NT2/D1 (cell line): ENCODE data around the gene UBXN10.
A peak's percentile ranks its signal among the peaks of the same experiment; 100 is the strongest.

ENCODE experiments used
- DNase-seq: peaks from one replicate; pipeline ENCODE4 v3.0.0-alpha.2; 2011; ENCODE audit warnings: low read depth, low spot score
- H3K27me3 ChIP-seq: 2 replicates; pipeline ENCODE4 v1.6.0; 2011; ENCODE audit warnings: mild to moderate bottlenecking; ENCODE audit not compliant: insufficient read length, insufficient read depth
- H3K36me3 ChIP-seq: 2 replicates; pipeline ENCODE4 v1.6.1; 2011; ENCODE audit warnings: mild to moderate bottlenecking, low read length, mixed read lengths; ENCODE audit not compliant: insufficient read depth, insufficient read length
- H3K4me1 ChIP-seq: 2 replicates; pipeline ENCODE4 v1.5.1; 2011; ENCODE audit not compliant: insufficient read depth, insufficient read length
- H3K4me3 ChIP-seq: 2 replicates; pipeline ENCODE4 v1.5.1; 2011; ENCODE audit warnings: low read depth; ENCODE audit not compliant: insufficient read length
- H3K9ac ChIP-seq: 2 replicates; pipeline ENCODE4 v1.6.0; 2011; ENCODE audit warnings: low read depth; ENCODE audit not compliant: insufficient read length
- H3K9me3 ChIP-seq: 2 replicates; pipeline ENCODE4 v1.5.1; 2011; ENCODE audit warnings: mild to moderate bottlenecking, low read length; ENCODE audit not compliant: insufficient read depth
- SUZ12 ChIP-seq: IDR thresholded peaks from 2 replicates; pipeline ENCODE4 v1.6.1; 2011; ENCODE audit not compliant: insufficient read length, insufficient read depth; ENCODE audit errors: extremely low read depth
- YY1 ChIP-seq: IDR thresholded peaks from 2 replicates; pipeline ENCODE4 v1.6.1; 2011; ENCODE audit not compliant: insufficient read length, insufficient read depth
- ZNF274 ChIP-seq: IDR thresholded peaks from 2 replicates; pipeline ENCODE4 v1.6.1; 2011; ENCODE audit warnings: mild to moderate bottlenecking, low read depth, low read length

The UBXN10 gene

DNA sequence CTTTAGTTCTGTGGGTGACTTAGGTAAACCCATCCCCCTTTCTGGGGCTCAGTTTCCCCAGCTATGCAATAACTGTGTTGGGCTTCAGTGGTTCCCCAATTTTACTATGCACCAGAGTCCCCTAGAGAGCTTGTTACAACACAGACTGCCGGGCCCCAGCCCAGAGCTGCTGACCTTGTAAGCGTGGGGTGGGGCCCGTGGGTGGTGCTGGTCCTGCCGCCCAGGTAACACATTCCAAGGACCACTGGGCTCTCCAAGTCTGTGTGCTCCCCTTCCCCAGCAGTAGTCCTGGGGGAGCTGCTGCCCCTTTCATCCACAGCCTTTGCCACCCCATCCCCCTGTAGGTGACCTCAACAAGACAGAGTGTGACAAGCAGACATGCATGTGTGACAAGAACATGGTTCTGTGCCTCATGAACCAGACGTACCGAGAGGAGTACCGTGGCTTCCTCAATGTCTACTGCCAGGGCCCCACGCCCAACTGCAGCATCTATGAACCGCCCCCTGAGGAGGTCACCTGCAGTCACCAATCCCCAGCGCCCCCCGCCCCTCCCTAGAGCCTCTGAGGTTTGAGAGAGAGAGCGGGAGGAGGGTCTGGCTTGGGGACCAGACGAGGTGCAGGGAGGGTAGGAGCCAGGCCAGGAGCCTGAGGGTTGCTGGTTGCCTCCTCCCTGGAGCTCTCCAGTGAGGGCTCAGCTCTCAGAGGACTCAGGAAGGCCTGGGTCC lies 37.9 kb upstream of the UBXN10 start:
- no peak for DNase-seq
- H3K27me3 ChIP-seq = no peaks in the 10 kb centered on the region
- TF ChIP-seq ZNF274 (no peak), SUZ12 (no peak), YY1 (no peak)
- no peaks in the 10 kb centered on the region for H3K9me3 ChIP-seq
- no peak overlapping the region for H3K9ac ChIP-seq
- peaks cover 4% of the 10 kb centered on the region for H3K4me1 ChIP-seq
- no peaks in the 10 kb centered on the region for H3K36me3 ChIP-seq
- H3K4me3 ChIP-seq = no peak overlapping the region

DNA sequence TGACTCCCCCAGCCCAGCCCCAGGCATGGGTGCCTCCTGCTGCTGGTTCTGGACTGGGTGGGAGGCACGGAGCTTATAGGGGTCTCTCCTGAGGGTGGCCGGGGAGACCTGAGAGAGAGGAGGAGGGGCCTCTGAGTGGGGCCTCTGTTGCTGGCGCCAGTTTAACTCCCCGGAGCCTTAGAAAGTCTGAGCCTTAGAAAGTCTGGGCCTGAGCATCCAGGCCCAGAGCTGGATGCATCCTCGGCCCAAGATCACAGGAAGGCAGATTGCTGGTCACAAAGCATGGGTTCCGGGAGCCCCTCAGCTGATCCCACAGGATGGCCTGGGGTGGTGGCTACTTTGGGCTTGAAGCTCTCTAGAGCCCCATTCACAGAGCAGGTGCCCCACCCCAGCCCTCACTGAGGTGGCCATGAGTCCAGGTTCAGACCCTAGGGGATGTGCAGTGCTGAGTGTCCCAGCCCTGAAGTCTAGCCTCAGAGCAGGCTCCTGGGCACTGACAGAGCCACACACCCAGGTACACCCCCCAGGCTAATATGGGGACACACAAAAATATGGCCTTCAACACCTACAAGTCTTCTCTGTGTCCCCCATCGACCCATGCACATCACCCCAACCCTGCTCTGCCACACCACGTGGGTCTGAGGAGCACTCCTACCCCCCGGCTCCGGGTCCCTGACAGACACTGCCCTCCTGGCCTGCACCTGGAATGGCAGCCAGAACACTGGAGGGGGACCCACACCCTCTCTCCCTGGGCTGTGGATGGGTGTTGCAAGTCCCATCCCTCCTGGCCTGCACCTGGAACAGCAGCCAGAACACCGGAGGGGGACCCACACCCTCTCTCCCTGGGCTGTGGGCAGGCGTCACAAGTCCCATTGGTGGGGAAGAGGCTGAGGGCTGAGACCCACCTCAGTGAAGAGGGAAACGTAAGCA lies 37.1 kb upstream of the UBXN10 start:
- Histone ChIP-seq H3K4me3 (no peak overlapping the region), H3K4me1 (peaks cover 4% of the 10 kb centered on the region), H3K9ac (no peak overlapping the region), H3K9me3 (no peaks in the 10 kb centered on the region), H3K27me3 (no peaks in the 10 kb centered on the region), H3K36me3 (no peaks in the 10 kb centered on the region)
- no peak for DNase-seq
- TF ChIP-seq YY1 = no peak
- TF ChIP-seq SUZ12 = no peak
- no peak for TF ChIP-seq ZNF274

DNA sequence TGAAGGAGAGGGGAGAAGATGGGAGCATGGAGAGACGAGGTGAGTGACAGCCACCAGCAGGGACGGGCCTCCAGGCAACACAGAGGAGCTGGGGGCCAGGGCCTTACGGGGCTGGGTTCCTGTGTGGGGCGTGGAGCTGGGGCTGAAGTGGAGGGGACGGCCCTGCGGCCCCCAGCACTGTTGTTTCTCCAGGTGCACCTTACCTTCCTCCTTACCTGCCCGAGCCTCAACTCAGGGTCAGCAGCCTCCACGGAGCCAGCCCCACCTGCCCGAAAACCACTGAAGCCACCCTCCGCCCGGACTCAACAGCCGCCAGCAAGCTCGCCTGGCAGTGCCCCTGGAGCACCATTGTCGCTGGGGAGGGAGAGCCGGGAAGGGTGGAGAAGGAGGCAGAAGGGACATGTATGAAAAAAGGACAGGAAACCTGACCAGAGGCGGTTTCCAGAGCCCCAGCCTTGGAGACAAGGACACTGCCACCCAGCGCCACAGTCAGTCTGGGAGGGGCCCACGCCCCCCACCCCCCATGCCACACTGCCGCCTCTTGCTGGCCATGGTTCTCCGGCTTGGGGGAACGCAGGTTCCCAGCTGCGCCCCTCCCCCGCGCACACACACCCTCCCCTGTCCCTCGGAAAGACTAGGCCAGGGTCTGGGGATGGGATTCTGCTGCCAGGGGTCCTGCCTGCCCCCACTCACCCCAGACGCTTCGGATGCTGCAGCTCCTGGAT lies 36.1 kb upstream of the UBXN10 start:
- H3K9ac ChIP-seq = no peak overlapping the region
- no peaks in the 10 kb centered on the region for H3K27me3 ChIP-seq
- H3K4me3 ChIP-seq = no peak overlapping the region
- TF ChIP-seq ZNF274 (no peak), YY1 (no peak), SUZ12 (no peak)
- peaks cover 4% of the 10 kb centered on the region for H3K4me1 ChIP-seq
- H3K9me3 ChIP-seq = no peaks in the 10 kb centered on the region
- no peaks in the 10 kb centered on the region for H3K36me3 ChIP-seq
- DNase-seq = no peak

- Histone ChIP-seq H3K36me3 (no peaks in the 10 kb centered on the region), H3K27me3 (no peaks in the 10 kb centered on the region), H3K9me3 (no peaks in the 10 kb centered on the region), H3K4me3 (no peak overlapping the region), H3K4me1 (peaks cover 4% of the 10 kb centered on the region), H3K9ac (no peak overlapping the region)
- DNase-seq = no peak
- no peak for TF ChIP-seq YY1
- TF ChIP-seq SUZ12 = no peak
- no peak for TF ChIP-seq ZNF274
These were observed 35.6 kb upstream of the UBXN10 start for GRCh38 chr1:20150326-20150705.

GRCh38 chr1:20150969-20151368 lies 34.9 kb upstream of the UBXN10 start:
- peaks cover 4% of the 10 kb centered on the region for H3K4me1 ChIP-seq
- TF ChIP-seq SUZ12 (no peak), YY1 (no peak), ZNF274 (no peak)
- H3K36me3 ChIP-seq = no peaks in the 10 kb centered on the region
- no peaks in the 10 kb centered on the region for H3K9me3 ChIP-seq
- no peak overlapping the region for H3K9ac ChIP-seq
- no peaks in the 10 kb centered on the region for H3K27me3 ChIP-seq
- H3K4me3 ChIP-seq = no peak overlapping the region
- DNase-seq = no peak

DNA sequence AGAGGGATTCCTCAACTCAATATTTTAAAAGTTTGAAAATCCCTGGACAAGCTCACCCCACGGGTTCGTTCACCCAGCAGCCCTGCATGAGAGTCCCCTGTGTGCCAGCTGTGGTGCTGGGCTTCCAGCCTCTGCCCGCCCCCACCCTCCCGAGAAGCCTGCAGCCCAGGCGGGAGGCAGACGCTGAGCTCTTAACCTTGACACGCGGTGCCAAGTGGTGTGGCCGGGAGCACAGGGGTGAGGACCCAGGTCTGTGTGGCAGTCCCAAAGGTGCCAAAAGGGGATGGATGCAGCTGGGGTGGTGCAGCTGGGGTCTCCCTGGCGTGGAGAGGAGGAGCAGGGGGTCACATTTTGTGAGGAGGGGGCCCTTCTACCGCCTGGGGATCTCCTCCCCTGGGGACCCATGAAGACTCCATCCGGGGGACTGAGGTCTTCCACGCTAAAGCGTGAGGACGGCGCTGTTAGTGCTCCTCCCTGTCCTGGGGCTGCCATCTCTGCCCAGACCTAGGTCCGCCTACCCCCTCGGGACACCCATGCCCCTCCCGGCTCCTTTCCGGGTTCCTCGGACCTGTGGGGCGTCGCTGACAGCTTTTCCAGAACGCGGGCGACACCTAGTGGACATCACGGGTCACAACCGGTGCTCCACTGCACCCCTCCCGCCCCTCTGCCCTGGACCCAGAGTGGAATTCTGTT lies 33.8 kb upstream of the UBXN10 start:
- DNase-seq = peak; percentile 47
- no peaks in the 10 kb centered on the region for H3K9me3 ChIP-seq
- H3K36me3 ChIP-seq = no peaks in the 10 kb centered on the region
- peak overlapping the region; percentile 50 for H3K9ac ChIP-seq
- peaks cover 4% of the 10 kb centered on the region for H3K4me1 ChIP-seq
- no peak overlapping the region for H3K4me3 ChIP-seq
- TF ChIP-seq ZNF274 (no peak), SUZ12 (no peak), YY1 (no peak)
- no peaks in the 10 kb centered on the region for H3K27me3 ChIP-seq

DNA sequence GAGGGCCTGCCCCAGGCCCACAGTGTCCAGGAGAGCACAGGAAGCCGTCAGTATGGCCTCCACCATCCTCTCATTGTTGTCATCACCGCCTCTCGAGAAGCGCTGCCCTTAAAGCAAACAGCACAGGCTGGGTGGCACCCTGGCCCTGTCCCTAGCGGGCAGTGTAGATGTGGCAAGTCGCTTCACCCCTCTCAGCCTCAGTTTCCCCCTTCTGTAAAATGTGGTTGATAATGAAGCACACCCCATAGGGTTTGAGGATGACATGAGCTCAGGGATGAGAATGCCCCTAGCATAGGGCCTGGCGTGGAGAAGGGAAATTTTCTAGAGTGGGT lies 33.3 kb upstream of the UBXN10 start:
- no peak for DNase-seq
- Histone ChIP-seq H3K4me1 (peaks cover 4% of the 10 kb centered on the region), H3K27me3 (no peaks in the 10 kb centered on the region), H3K9ac (peak overlapping the region; percentile 50), H3K4me3 (no peak overlapping the region), H3K9me3 (no peaks in the 10 kb centered on the region), H3K36me3 (no peaks in the 10 kb centered on the region)
- no peak for TF ChIP-seq ZNF274
- TF ChIP-seq SUZ12 = no peak
- TF ChIP-seq YY1 = no peak
